Duodenal mucosa (tissue), 2 donors: ENCODE measurements around the gene RASSF5.

Experiments used
- H3K27ac ChIP-seq: one replicate; pipeline ENCODE4 v1.7.0; 2013; ENCODE audit warnings: low read depth, low read length
- H3K27me3 ChIP-seq, 2 donors: one replicate each; pipeline ENCODE4 v1.7.0; 2013; ENCODE audit warnings: low read length in 2 of 2, control low read depth in 1 of 2; ENCODE audit not compliant: insufficient read depth in 2 of 2, control insufficient read depth in 1 of 2
- H3K36me3 ChIP-seq, 2 donors: one replicate each; pipeline ENCODE4 v1.7.0; 2013; ENCODE audit warnings: low read length in 2 of 2, control low read depth in 1 of 2; ENCODE audit not compliant: insufficient read depth in 2 of 2, control insufficient read depth in 1 of 2
- H3K4me1 ChIP-seq, 2 donors: one replicate each; pipeline ENCODE4 v1.7.0; 2013; ENCODE audit warnings: low read length in 2 of 2, control low read depth in 1 of 2; ENCODE audit not compliant: insufficient read depth in 2 of 2, control insufficient read depth in 1 of 2
- H3K4me3 ChIP-seq, 2 donors: one replicate each; pipeline ENCODE4 v1.7.0; 2013; ENCODE audit warnings: low read length in 2 of 2, low read depth in 1 of 2
- H3K9ac ChIP-seq, 2 donors: one replicate each; pipeline ENCODE4 v1.7.0; 2013; ENCODE audit warnings: low read length in 2 of 2, low read depth in 1 of 2
- H3K9me3 ChIP-seq, 2 donors: one replicate each; pipeline ENCODE4 v1.7.0; 2013; ENCODE audit warnings: low read length in 2 of 2, control low read depth in 1 of 2; ENCODE audit not compliant: control insufficient read depth in 1 of 2

The RASSF5 gene, protein sequence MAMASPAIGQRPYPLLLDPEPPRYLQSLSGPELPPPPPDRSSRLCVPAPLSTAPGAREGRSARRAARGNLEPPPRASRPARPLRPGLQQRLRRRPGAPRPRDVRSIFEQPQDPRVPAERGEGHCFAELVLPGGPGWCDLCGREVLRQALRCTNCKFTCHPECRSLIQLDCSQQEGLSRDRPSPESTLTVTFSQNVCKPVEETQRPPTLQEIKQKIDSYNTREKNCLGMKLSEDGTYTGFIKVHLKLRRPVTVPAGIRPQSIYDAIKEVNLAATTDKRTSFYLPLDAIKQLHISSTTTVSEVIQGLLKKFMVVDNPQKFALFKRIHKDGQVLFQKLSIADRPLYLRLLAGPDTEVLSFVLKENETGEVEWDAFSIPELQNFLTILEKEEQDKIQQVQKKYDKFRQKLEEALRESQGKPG

DNA sequence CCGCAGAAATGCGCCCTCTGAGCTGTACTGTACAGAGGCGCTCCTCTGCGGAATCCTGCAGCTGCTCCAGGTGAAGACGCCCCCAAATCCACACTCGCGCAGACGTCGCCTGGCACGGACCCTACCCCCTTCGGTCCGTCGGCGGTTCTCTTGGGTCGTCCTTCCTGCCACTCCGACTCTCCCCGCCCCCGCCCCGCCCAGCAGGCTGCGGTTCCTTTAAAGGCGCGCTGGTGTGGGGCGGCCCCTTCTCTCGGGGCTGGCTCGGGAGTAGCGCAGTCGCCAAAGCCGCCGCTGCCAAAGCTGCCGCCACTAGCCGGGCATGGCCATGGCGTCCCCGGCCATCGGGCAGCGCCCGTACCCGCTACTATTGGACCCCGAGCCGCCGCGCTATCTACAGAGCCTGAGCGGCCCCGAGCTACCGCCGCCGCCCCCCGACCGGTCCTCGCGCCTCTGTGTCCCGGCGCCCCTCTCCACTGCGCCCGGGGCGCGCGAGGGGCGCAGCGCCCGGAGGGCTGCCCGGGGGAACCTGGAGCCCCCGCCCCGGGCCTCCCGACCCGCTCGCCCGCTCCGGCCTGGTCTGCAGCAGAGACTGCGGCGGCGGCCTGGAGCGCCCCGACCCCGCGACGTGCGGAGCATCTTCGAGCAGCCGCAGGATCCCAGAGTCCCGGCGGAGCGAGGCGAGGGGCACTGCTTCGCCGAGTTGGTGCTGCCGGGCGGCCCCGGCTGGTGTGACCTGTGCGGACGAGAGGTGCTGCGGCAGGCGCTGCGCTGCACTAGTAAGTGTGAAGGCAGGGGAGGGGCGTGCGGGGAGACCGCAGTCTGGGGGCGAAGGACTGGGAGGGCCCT lies at the start of gene RASSF5:
Gene RASSF5 (plus strand): TSS at position 248 of the 846 bp plus-strand sequence. CDS start 72 bp downstream, at position 320.
- Histone ChIP-seq H3K9me3 (no peaks in the 10 kb centered on the region), H3K27me3 (peaks cover 8 to 9% of the 10 kb centered on the region in 2 donors), H3K27ac (no peak within 1 kb of the TSS), H3K36me3 (no peaks in the 10 kb centered on the region), H3K4me3 (peak within 1 kb of the TSS; percentile 69 to 81), H3K9ac (peak within 1 kb of the TSS in 1 of 2 donors; percentile 40), H3K4me1 (peaks cover 24 to 32% of the 10 kb centered on the region in 2 donors)

- H3K9me3 ChIP-seq = no peaks in the 10 kb centered on the region
- H3K27me3 ChIP-seq = no peaks in the 10 kb centered on the region
- peaks cover 9 to 23% of the 10 kb centered on the region in 2 donors for H3K4me1 ChIP-seq
- H3K9ac ChIP-seq = no peak overlapping the region
- peaks cover 0 to 14% of the 10 kb centered on the region in 2 donors for H3K36me3 ChIP-seq
- H3K4me3 ChIP-seq = no peak overlapping the region
- no peak overlapping the region for H3K27ac ChIP-seq
Measured at GRCh38 chr1:206459703-206460102, 47.6 kb upstream of the RASSF5 start.

GRCh38 chr1:206460836-206461426 lies 46.4 kb upstream of the RASSF5 start:
- Histone ChIP-seq H3K9ac (no peak overlapping the region), H3K36me3 (peaks cover 0 to 5% of the 10 kb centered on the region in 2 donors), H3K9me3 (no peaks in the 10 kb centered on the region), H3K4me1 (peaks cover 9 to 15% of the 10 kb centered on the region in 2 donors), H3K4me3 (no peak overlapping the region), H3K27me3 (no peaks in the 10 kb centered on the region), H3K27ac (no peak overlapping the region)

GRCh38 chr1:206461602-206462455 lies 45.5 kb upstream of the RASSF5 start:
- Histone ChIP-seq H3K9me3 (no peaks in the 10 kb centered on the region), H3K9ac (peak overlapping the region in 1 of 2 donors; percentile 13)

DNA sequence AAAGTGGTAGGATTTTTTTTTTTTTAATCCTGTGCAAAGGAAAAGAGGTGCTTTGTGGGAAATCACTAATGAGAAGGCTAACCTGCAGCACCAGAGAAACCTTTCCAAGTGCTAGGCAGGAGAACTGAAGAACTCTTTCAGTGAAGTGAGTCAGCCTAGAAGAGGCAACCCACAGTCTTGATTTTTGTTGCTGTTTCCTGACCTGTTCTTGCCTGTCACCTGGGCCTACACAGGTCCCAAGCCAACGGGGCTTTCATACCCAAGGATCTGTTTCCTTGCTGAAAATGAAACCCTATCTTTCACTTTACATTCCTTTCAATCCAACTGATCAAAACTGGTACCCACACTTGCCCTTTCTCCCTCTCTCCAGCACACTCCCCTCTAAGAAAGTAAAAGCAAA lies 44.2 kb upstream of the RASSF5 start:
- peaks cover 8 to 9% of the 10 kb centered on the region in 2 donors for H3K4me1 ChIP-seq
- no peaks in the 10 kb centered on the region for H3K9me3 ChIP-seq
- no peaks in the 10 kb centered on the region for H3K27me3 ChIP-seq
- no peak overlapping the region for H3K9ac ChIP-seq
- no peak overlapping the region for H3K4me3 ChIP-seq
- peaks cover 0 to 5% of the 10 kb centered on the region in 2 donors for H3K36me3 ChIP-seq
- H3K27ac ChIP-seq = no peak overlapping the region

More at GRCh38 chr1:206461602-206462455, 45.5 kb upstream of the RASSF5 start:
- H3K27me3 ChIP-seq = no peaks in the 10 kb centered on the region
- H3K4me1 ChIP-seq = peaks cover 5 to 9% of the 10 kb centered on the region in 2 donors
- H3K36me3 ChIP-seq = peaks cover 0 to 5% of the 10 kb centered on the region in 2 donors
- no peak overlapping the region for H3K4me3 ChIP-seq
- no peak overlapping the region for H3K27ac ChIP-seq

DNA sequence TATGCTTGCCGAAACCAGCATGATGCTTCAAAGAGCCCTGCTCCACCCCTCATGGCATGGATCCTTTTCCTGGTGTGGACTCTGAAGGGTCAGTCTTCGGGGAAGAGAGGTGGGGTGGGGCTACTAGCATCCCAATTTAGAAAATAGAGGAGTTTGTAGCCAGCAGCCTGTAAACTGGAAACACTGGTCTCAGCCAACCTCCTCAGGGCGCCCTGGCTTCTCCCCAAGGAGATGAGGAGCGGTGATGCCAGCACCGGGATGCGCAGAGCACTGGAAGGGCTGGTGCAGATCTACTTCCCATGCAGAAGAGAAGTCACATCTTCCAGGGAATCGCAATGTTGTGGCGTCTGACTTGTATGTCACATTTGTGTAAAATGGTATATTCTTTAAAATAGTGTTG lies 43.4 kb upstream of the RASSF5 start:
- no peak overlapping the region for H3K9ac ChIP-seq
- H3K27me3 ChIP-seq = no peaks in the 10 kb centered on the region
- peaks cover 8 to 13% of the 10 kb centered on the region in 2 donors for H3K4me1 ChIP-seq
- no peak overlapping the region for H3K27ac ChIP-seq
- no peak overlapping the region for H3K4me3 ChIP-seq
- H3K36me3 ChIP-seq = peaks cover 0 to 2% of the 10 kb centered on the region in 2 donors
- no peaks in the 10 kb centered on the region for H3K9me3 ChIP-seq

GRCh38 chr1:206464456-206464964 lies 42.8 kb upstream of the RASSF5 start:
- Histone ChIP-seq H3K27ac (no peak overlapping the region), H3K36me3 (peaks cover 0 to 2% of the 10 kb centered on the region in 2 donors), H3K9me3 (no peaks in the 10 kb centered on the region), H3K4me1 (peaks cover 14 to 17% of the 10 kb centered on the region in 2 donors), H3K27me3 (no peaks in the 10 kb centered on the region), H3K9ac (no peak overlapping the region), H3K4me3 (no peak overlapping the region)

- Histone ChIP-seq H3K9me3 (no peaks in the 10 kb centered on the region), H3K27ac (no peak overlapping the region), H3K36me3 (peaks cover 0 to 2% of the 10 kb centered on the region in 2 donors), H3K4me1 (peaks cover 24 to 25% of the 10 kb centered on the region in 2 donors), H3K27me3 (no peaks in the 10 kb centered on the region), H3K9ac (no peak overlapping the region), H3K4me3 (no peak overlapping the region)
Measured at GRCh38 chr1:206465951-206466350, 41.4 kb upstream of the RASSF5 start.
